SK-N-SH treated with all-trans-retinoic acid at 6 μM for 48 hours (cell line): ENCODE results near the gene TNFRSF18.

Source experiments
- ATAC-seq: fragments of 200-7000 bp; cut with Tn5 transposase; 3 replicates; pipeline ENCODE4 v1.9.1; 2020; ENCODE audit warnings: mild to moderate bottlenecking, moderate library complexity
- BACH2 ChIP-seq: fragments of 250-450 bp; sonication (Bioruptor Pico); IDR thresholded peaks from 2 replicates; pipeline ENCODE4 v1.9.0; 2021; ENCODE audit warnings: mild to moderate bottlenecking, borderline replicate concordance
- ISL1 ChIP-seq: fragments of 250-450 bp; sonication (Bioruptor Pico); IDR thresholded peaks from 2 replicates; pipeline ENCODE4 v2.1.2; 2022; ENCODE audit warnings: mild to moderate bottlenecking, moderate library complexity
- OSR1 ChIP-seq: fragments of 250-450 bp; sonication (Bioruptor Pico); IDR thresholded peaks from 2 replicates; pipeline ENCODE4 v1.8.0; 2022; ENCODE audit warnings: moderate library complexity, mild to moderate bottlenecking, inconsistent platforms
- PATZ1 ChIP-seq: fragments of 250-450 bp; sonication (Bioruptor Pico); IDR thresholded peaks from 2 replicates; pipeline ENCODE4 v1.8.0; 2020; ENCODE audit warnings: mild to moderate bottlenecking, moderate library complexity, borderline replicate concordance
- RARB ChIP-seq: fragments of 250-450 bp; sonication (Bioruptor Pico); IDR thresholded peaks from 2 replicates; pipeline ENCODE4 v1.8.0; 2021; ENCODE audit warnings: mild to moderate bottlenecking, moderate library complexity
- SNAI2 ChIP-seq: fragments of 250-450 bp; sonication (Bioruptor Pico); IDR thresholded peaks from 2 replicates; pipeline ENCODE4 v1.5.0; 2020; ENCODE audit warnings: mild to moderate bottlenecking, moderate library complexity
- TOX ChIP-seq: fragments of 250-450 bp; sonication (Bioruptor Pico); IDR thresholded peaks from 2 replicates; pipeline ENCODE4 v1.8.0; 2021; ENCODE audit warnings: mild to moderate bottlenecking, moderate library complexity, borderline replicate concordance
- TSHZ2 ChIP-seq: fragments of 250-450 bp; sonication (Bioruptor Pico); IDR thresholded peaks from 2 replicates; pipeline ENCODE4 v1.5.0; 2020; ENCODE audit warnings: mild to moderate bottlenecking, moderate library complexity
- ZFP3 ChIP-seq: fragments of 250-450 bp; sonication (Bioruptor Pico); IDR thresholded peaks from 2 replicates; pipeline ENCODE4 v1.5.0; 2020; ENCODE audit warnings: mild to moderate bottlenecking, moderate library complexity
- ZNF70 ChIP-seq: fragments of 450-650 bp; formaldehyde crosslinking; IDR thresholded peaks from 2 replicates; pipeline ENCODE4 v1.5.0; 2020; ENCODE audit warnings: mild to moderate bottlenecking, moderate library complexity
- ZNF8 ChIP-seq: fragments of 450-650 bp; formaldehyde crosslinking; IDR thresholded peaks from 2 replicates; pipeline ENCODE4 v1.5.0; 2020; ENCODE audit warnings: mild to moderate bottlenecking, moderate library complexity
- TF ChIP-seq, protein P1 (sequence below): fragments of 250-450 bp; sonication (Bioruptor Pico); IDR thresholded peaks from 2 replicates; pipeline ENCODE4 v1.8.0; 2021; ENCODE audit warnings: low read depth, mild to moderate bottlenecking, moderate library complexity, borderline replicate concordance

The TNFRSF18 gene

GRCh38 chr1:1156140-1157032, 50.0 kb downstream of the TNFRSF18 start (continued):
- TF ChIP-seq, protein P1, sequence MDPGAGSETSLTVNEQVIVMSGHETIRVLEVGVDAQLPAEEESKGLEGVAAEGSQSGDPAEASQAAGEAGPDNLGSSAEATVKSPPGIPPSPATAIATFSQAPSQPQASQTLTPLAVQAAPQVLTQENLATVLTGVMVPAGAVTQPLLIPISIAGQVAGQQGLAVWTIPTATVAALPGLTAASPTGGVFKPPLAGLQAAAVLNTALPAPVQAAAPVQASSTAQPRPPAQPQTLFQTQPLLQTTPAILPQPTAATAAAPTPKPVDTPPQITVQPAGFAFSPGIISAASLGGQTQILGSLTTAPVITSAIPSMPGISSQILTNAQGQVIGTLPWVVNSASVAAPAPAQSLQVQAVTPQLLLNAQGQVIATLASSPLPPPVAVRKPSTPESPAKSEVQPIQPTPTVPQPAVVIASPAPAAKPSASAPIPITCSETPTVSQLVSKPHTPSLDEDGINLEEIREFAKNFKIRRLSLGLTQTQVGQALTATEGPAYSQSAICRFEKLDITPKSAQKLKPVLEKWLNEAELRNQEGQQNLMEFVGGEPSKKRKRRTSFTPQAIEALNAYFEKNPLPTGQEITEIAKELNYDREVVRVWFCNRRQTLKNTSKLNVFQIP (CRISPR knock-in tag) = no peak
- TF ChIP-seq SNAI2 (CRISPR knock-in tag) (no peak), ZFP3 (CRISPR knock-in tag) (no peak), RARB (CRISPR knock-in tag) (no peak)

- TF ChIP-seq OSR1 (CRISPR knock-in tag) (no peak), TOX (CRISPR knock-in tag) (no peak), ZNF70 (CRISPR knock-in tag) (no peak), PATZ1 (CRISPR knock-in tag) (no peak), ZNF8 (no peak), ISL1 (CRISPR knock-in tag) (no peak), SNAI2 (CRISPR knock-in tag) (no peak), RARB (CRISPR knock-in tag) (no peak), BACH2 (CRISPR knock-in tag) (no peak), TSHZ2 (no peak)
- TF ChIP-seq, all 23 proteins: peak for 0
- ATAC-seq = no peak
These were observed 51.1 kb downstream of the TNFRSF18 start for GRCh38 chr1:1155258-1155657.

DNA sequence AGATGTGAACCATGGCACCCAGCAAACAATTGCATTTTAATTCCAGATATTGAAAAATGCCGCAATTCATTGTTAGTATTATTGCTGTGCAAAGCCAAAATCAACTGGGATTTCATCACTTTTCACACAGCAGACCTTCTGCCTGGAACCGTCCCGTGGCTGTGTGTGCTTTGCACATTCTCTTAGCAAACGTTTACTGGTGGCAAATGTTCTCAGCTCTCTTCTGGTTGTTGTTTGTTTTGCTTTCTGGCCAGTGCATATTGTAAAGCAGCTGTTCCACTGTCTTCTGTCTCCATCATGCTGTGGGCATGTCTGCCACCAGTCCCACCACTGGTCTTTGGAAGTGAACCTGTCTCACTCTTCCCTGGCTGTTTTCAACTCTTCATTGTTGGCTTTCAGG, 52.5 kb downstream of the TNFRSF18 start:
- no peak for ATAC-seq
- TF ChIP-seq ZNF8 = no peak
- TF ChIP-seq, protein P1 (CRISPR knock-in tag) = no peak
